ENCODE results near the gene EFTUD2.

Gene EFTUD2

GRCh38 chr17:44925731-44926697, 26.8 kb upstream of the EFTUD2 start:
- H3K27ac ChIP-seq (ENCODE audit: low read length): no peak overlapping the region
- WGBS (ENCODE audit: insufficient coverage, insufficient read length): no CpG with 5 or more reads among the region's 18 CpGs
- no peaks in the 10 kb centered on the region for H3K27me3 ChIP-seq (ENCODE audit: control insufficient read depth, insufficient read depth, low read length)
- no peak overlapping the region for H3K4me3 ChIP-seq (ENCODE audit: low read length)
- DNase-seq (ENCODE audit: low read depth, low spot score): no peak
- H3K4me1 ChIP-seq (ENCODE audit: control insufficient read depth, insufficient read depth, low read length): peaks cover 3% of the 10 kb centered on the region; the same call in 1 of the 2 replicates
- no peaks in the 10 kb centered on the region for H3K9me3 ChIP-seq (ENCODE audit: control insufficient read depth, insufficient read depth, low read length)
- H3K36me3 ChIP-seq (ENCODE audit: control insufficient read depth, insufficient read depth, low read length): peaks cover 34% of the 10 kb centered on the region

DNA sequence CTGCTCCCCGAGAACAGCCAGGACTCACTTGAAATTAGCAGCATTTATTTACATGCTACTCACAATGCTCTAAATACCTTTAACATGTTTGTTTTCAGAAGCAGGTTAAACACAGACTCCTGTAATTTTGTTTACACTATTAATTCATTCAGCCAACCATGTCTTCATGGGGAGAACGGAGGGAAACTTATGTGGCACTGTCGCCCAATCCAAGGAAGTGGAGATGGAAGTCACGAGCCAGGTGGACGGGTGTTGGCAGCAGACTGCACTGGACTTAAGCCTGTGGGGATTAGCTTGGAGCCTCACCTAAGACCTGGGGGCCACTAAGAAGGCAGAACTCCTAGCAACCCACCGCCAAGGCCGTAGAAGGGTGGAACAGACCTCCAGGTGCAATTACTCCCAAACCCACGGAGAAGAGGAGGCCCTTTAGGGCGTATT, 24.9 kb upstream of the EFTUD2 start:
- Histone ChIP-seq H3K4me1 (ENCODE audit: control insufficient read depth, insufficient read depth, low read length) (peaks cover 8% of the 10 kb centered on the region), H3K27ac (ENCODE audit: low read length) (no peak overlapping the region), H3K9me3 (ENCODE audit: control insufficient read depth, insufficient read depth, low read length) (no peaks in the 10 kb centered on the region), H3K4me3 (ENCODE audit: low read length) (no peak overlapping the region), H3K36me3 (ENCODE audit: control insufficient read depth, insufficient read depth, low read length) (peaks cover 30% of the 10 kb centered on the region), H3K27me3 (ENCODE audit: control insufficient read depth, insufficient read depth, low read length) (no peaks in the 10 kb centered on the region)
- no peak for DNase-seq (ENCODE audit: low read depth, low spot score)
- WGBS (ENCODE audit: insufficient coverage, insufficient read length): no CpG with 5 or more reads among the region's 9 CpGs

- H3K9me3 ChIP-seq (ENCODE audit: control insufficient read depth, insufficient read depth, low read length): no peaks in the 10 kb centered on the region
- peaks cover 18% of the 10 kb centered on the region for H3K36me3 ChIP-seq (ENCODE audit: control insufficient read depth, insufficient read depth, low read length)
- H3K27me3 ChIP-seq (ENCODE audit: control insufficient read depth, insufficient read depth, low read length): no peaks in the 10 kb centered on the region
- DNase-seq (ENCODE audit: low read depth, low spot score): no peak
- WGBS (ENCODE audit: insufficient coverage, insufficient read length): no CpG with 5 or more reads among the region's 19 CpGs
- H3K4me3 ChIP-seq (ENCODE audit: low read length): no peak overlapping the region
- peaks cover 8% of the 10 kb centered on the region for H3K4me1 ChIP-seq (ENCODE audit: control insufficient read depth, insufficient read depth, low read length)
- no peak overlapping the region for H3K27ac ChIP-seq (ENCODE audit: low read length)
Measured at GRCh38 chr17:44922746-44923470, 23.7 kb upstream of the EFTUD2 start.

DNA sequence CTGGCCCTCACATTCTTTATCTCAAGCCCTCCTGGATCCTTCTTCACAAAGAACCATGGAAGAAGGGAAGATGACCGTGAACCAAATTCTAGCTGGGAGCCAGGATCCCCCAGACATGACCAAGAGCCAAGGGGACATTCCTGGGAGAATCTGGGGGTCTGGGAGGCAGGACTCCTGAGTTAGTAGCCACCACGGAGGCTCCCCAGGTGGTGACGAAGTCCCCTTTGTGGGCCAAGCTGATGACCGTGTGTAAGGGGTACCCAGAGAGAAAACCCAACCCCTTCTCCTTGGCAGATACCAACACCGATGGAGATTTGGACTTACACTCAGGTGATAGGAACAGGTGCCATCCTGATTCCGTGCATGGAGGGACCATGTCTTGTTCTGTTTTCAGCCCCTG, 22.9 kb upstream of the EFTUD2 start:
- H3K27ac ChIP-seq (ENCODE audit: low read length): no peak overlapping the region
- no peaks in the 10 kb centered on the region for H3K27me3 ChIP-seq (ENCODE audit: control insufficient read depth, insufficient read depth, low read length)
- H3K4me3 ChIP-seq (ENCODE audit: low read length): no peak overlapping the region
- H3K9me3 ChIP-seq (ENCODE audit: control insufficient read depth, insufficient read depth, low read length): no peaks in the 10 kb centered on the region
- no peak for DNase-seq (ENCODE audit: low read depth, low spot score)
- H3K4me1 ChIP-seq (ENCODE audit: control insufficient read depth, insufficient read depth, low read length): peaks cover 8% of the 10 kb centered on the region
- WGBS (ENCODE audit: insufficient coverage, insufficient read length): no CpG with 5 or more reads among the region's 6 CpGs
- H3K36me3 ChIP-seq (ENCODE audit: control insufficient read depth, insufficient read depth, low read length): peaks cover 10% of the 10 kb centered on the region

- no CpG with 5 or more reads among the region's 11 CpGs for WGBS (ENCODE audit: insufficient coverage, insufficient read length)
- Histone ChIP-seq H3K36me3 (ENCODE audit: control insufficient read depth, insufficient read depth, low read length) (peaks cover 6% of the 10 kb centered on the region), H3K27me3 (ENCODE audit: control insufficient read depth, insufficient read depth, low read length) (no peaks in the 10 kb centered on the region), H3K4me3 (ENCODE audit: low read length) (no peak overlapping the region), H3K9me3 (ENCODE audit: control insufficient read depth, insufficient read depth, low read length) (no peaks in the 10 kb centered on the region), H3K4me1 (ENCODE audit: control insufficient read depth, insufficient read depth, low read length) (peaks cover 8% of the 10 kb centered on the region), H3K27ac (ENCODE audit: low read length) (no peak overlapping the region)
- DNase-seq (ENCODE audit: low read depth, low spot score): no peak
Measured at GRCh38 chr17:44921122-44921882, 22.1 kb upstream of the EFTUD2 start.

GRCh38 chr17:44920565-44920940, 21.3 kb upstream of the EFTUD2 start:
- Histone ChIP-seq H3K9me3 (ENCODE audit: control insufficient read depth, insufficient read depth, low read length) (no peaks in the 10 kb centered on the region), H3K4me3 (ENCODE audit: low read length) (no peak overlapping the region), H3K4me1 (ENCODE audit: control insufficient read depth, insufficient read depth, low read length) (peaks cover 8% of the 10 kb centered on the region), H3K27ac (ENCODE audit: low read length) (no peak overlapping the region), H3K36me3 (ENCODE audit: control insufficient read depth, insufficient read depth, low read length) (no peaks in the 10 kb centered on the region), H3K27me3 (ENCODE audit: control insufficient read depth, insufficient read depth, low read length) (no peaks in the 10 kb centered on the region)
- WGBS (ENCODE audit: insufficient coverage, insufficient read length): no CpG with 5 or more reads among the region's 7 CpGs
- no peak for DNase-seq (ENCODE audit: low read depth, low spot score)

- H3K9me3 ChIP-seq (ENCODE audit: control insufficient read depth, insufficient read depth, low read length): no peaks in the 10 kb centered on the region
- no CpG with 5 or more reads among the region's 9 CpGs for WGBS (ENCODE audit: insufficient coverage, insufficient read length)
- no peaks in the 10 kb centered on the region for H3K27me3 ChIP-seq (ENCODE audit: control insufficient read depth, insufficient read depth, low read length)
- H3K36me3 ChIP-seq (ENCODE audit: control insufficient read depth, insufficient read depth, low read length): no peaks in the 10 kb centered on the region
- no peak for DNase-seq (ENCODE audit: low read depth, low spot score)
- no peak overlapping the region for H3K4me3 ChIP-seq (ENCODE audit: low read length)
- H3K4me1 ChIP-seq (ENCODE audit: control insufficient read depth, insufficient read depth, low read length): peaks cover 8% of the 10 kb centered on the region
- no peak overlapping the region for H3K27ac ChIP-seq (ENCODE audit: low read length)
Measured at GRCh38 chr17:44919885-44920564, 20.8 kb upstream of the EFTUD2 start.

GRCh38 chr17:44919411-44919810, 20.2 kb upstream of the EFTUD2 start:
- DNase-seq (ENCODE audit: low read depth, low spot score): no peak
- H3K27ac ChIP-seq (ENCODE audit: low read length): no peak overlapping the region
- H3K9me3 ChIP-seq (ENCODE audit: control insufficient read depth, insufficient read depth, low read length): no peaks in the 10 kb centered on the region
- H3K4me1 ChIP-seq (ENCODE audit: control insufficient read depth, insufficient read depth, low read length): peaks cover 8% of the 10 kb centered on the region
- H3K27me3 ChIP-seq (ENCODE audit: control insufficient read depth, insufficient read depth, low read length): no peaks in the 10 kb centered on the region
- WGBS (ENCODE audit: insufficient coverage, insufficient read length): no CpG with 5 or more reads among the region's 2 CpGs
- no peak overlapping the region for H3K4me3 ChIP-seq (ENCODE audit: low read length)
- H3K36me3 ChIP-seq (ENCODE audit: control insufficient read depth, insufficient read depth, low read length): no peaks in the 10 kb centered on the region

GRCh38 chr17:44918006-44918405, 18.8 kb upstream of the EFTUD2 start:
- no CpG with 5 or more reads among the region's 2 CpGs for WGBS (ENCODE audit: insufficient coverage, insufficient read length)
- no peak for DNase-seq (ENCODE audit: low read depth, low spot score)
- H3K27ac ChIP-seq (ENCODE audit: low read length): no peak overlapping the region

GRCh38 chr17:44917456-44917855, 18.2 kb upstream of the EFTUD2 start:
- WGBS (ENCODE audit: insufficient coverage, insufficient read length): no CpG with 5 or more reads among the region's 6 CpGs
- H3K36me3 ChIP-seq (ENCODE audit: control insufficient read depth, insufficient read depth, low read length): no peaks in the 10 kb centered on the region
- 0 out of 2 replicates have a peak, but pooled peaks cover 2% of the 10 kb centered on the region for H3K27me3 ChIP-seq (ENCODE audit: control insufficient read depth, insufficient read depth, low read length)
- no peaks in the 10 kb centered on the region for H3K9me3 ChIP-seq (ENCODE audit: control insufficient read depth, insufficient read depth, low read length)
- H3K4me3 ChIP-seq (ENCODE audit: low read length): no peak overlapping the region
- no peak overlapping the region for H3K27ac ChIP-seq (ENCODE audit: low read length)
- no peak for DNase-seq (ENCODE audit: low read depth, low spot score)
- peaks cover 8% of the 10 kb centered on the region for H3K4me1 ChIP-seq (ENCODE audit: control insufficient read depth, insufficient read depth, low read length)

More at GRCh38 chr17:44918006-44918405, 18.8 kb upstream of the EFTUD2 start:
- H3K4me3 ChIP-seq (ENCODE audit: low read length): no peak overlapping the region
- peaks cover 8% of the 10 kb centered on the region for H3K4me1 ChIP-seq (ENCODE audit: control insufficient read depth, insufficient read depth, low read length)
- no peaks in the 10 kb centered on the region for H3K27me3 ChIP-seq (ENCODE audit: control insufficient read depth, insufficient read depth, low read length)
- H3K36me3 ChIP-seq (ENCODE audit: control insufficient read depth, insufficient read depth, low read length): no peaks in the 10 kb centered on the region
- H3K9me3 ChIP-seq (ENCODE audit: control insufficient read depth, insufficient read depth, low read length): no peaks in the 10 kb centered on the region
